ENCODE results near the gene RTRAF.

RTRAF gene

DNA sequence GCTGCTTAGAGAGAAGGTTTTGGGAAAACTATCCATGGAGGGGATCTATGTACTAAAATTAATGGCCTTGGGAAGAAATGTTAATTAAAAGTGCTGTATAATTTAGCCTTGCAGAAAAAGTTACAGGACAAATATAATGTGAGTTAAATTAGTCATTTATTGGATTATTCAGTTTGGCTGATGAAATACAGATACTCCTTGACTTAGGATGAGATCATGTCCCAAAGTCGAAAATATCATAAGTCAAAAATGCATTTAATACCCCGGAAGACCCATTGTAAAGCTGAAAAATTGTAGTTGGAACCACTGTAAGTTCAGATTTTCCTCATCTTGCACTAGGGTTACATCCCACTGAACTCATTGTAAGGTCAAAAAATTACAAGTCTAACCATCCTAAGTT, 9.7 kb downstream of the RTRAF start:
- Histone ChIP-seq H3K9me3 (ENCODE audit: insufficient read depth, low read length) (no peaks in the 10 kb centered on the region), H3K9ac (ENCODE audit: low read length) (no peak overlapping the region), H3K36me3 (replicated peaks; ENCODE audit: low read depth, low read length) (peaks cover 78% of the 10 kb centered on the region), H4K20me1 (ENCODE audit: insufficient read depth, low read length) (peaks cover under 1% of the 10 kb centered on the region), H3K27me3 (ENCODE audit: low read depth, low read length) (no peaks in the 10 kb centered on the region), H3K4me2 (ENCODE audit: low read length) (no peak overlapping the region), H3K4me3 (ENCODE audit: low read length) (no peak overlapping the region), H3K4me1 (ENCODE audit: low read length) (peaks cover under 1% of the 10 kb centered on the region; the same call in 1 of the 2 replicates), H2AFZ (ENCODE audit: low read depth, low read length) (no peak overlapping the region), H3K79me2 (ENCODE audit: low read length) (peaks cover 26% of the 10 kb centered on the region), H3K27ac (ENCODE audit: low read length) (no peak overlapping the region)
- TF ChIP-seq, protein P1, sequence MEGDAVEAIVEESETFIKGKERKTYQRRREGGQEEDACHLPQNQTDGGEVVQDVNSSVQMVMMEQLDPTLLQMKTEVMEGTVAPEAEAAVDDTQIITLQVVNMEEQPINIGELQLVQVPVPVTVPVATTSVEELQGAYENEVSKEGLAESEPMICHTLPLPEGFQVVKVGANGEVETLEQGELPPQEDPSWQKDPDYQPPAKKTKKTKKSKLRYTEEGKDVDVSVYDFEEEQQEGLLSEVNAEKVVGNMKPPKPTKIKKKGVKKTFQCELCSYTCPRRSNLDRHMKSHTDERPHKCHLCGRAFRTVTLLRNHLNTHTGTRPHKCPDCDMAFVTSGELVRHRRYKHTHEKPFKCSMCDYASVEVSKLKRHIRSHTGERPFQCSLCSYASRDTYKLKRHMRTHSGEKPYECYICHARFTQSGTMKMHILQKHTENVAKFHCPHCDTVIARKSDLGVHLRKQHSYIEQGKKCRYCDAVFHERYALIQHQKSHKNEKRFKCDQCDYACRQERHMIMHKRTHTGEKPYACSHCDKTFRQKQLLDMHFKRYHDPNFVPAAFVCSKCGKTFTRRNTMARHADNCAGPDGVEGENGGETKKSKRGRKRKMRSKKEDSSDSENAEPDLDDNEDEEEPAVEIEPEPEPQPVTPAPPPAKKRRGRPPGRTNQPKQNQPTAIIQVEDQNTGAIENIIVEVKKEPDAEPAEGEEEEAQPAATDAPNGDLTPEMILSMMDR (IDR thresholded peaks at IDR 0.05; ENCODE audit: low read depth, low read length) = no peak
- no peak for TF ChIP-seq EZH2phosphoT487 (IDR thresholded peaks at IDR 0.05; ENCODE audit: low read depth)

DNA sequence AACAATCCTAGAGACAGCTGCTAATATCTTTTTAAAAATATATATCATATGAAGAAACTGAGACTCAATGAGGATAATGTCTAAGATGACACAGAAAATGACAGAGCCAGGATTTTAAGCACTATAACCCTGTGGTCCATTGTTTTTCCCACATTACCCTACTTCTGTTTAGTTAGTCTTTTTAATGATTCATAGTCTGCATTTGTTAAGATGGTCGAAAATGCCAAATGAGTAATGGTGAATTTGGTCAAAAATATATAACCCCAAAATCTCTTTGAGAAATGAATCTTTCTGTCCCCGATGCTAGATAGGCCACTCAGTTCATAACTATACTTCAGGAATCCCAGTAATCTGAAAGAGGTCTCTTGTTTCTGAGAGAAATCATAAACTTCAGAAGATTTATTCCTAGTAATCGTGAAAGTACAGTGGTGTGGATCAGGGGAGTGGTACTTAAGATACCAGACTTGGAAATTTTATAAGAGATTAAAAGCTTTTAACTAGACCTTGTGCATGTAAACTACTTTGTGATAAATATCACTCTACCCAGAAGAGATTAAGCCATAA, 10.8 kb downstream of the RTRAF start:
- peaks cover 73% of the 10 kb centered on the region for H3K36me3 ChIP-seq (replicated peaks; ENCODE audit: low read depth, low read length)
- no peak overlapping the region for H3K27ac ChIP-seq (ENCODE audit: low read length)
- TF ChIP-seq, protein P1 (IDR thresholded peaks at IDR 0.05; ENCODE audit: low read depth, low read length) = no peak
- no peak for TF ChIP-seq EZH2phosphoT487 (IDR thresholded peaks at IDR 0.05; ENCODE audit: low read depth)
- no peaks in the 10 kb centered on the region for H3K9me3 ChIP-seq (ENCODE audit: insufficient read depth, low read length)
- no peaks in the 10 kb centered on the region; the same call in 1 of the 2 replicates for H4K20me1 ChIP-seq (ENCODE audit: insufficient read depth, low read length)
- H3K4me2 ChIP-seq (ENCODE audit: low read length) = no peak overlapping the region
- no peak overlapping the region for H3K9ac ChIP-seq (ENCODE audit: low read length)
- no peak overlapping the region for H3K4me3 ChIP-seq (ENCODE audit: low read length)
- H3K4me1 ChIP-seq (ENCODE audit: low read length) = no peaks in the 10 kb centered on the region
- peaks cover 16% of the 10 kb centered on the region for H3K79me2 ChIP-seq (ENCODE audit: low read length)
- no peak overlapping the region for H2AFZ ChIP-seq (ENCODE audit: low read depth, low read length)
- H3K27me3 ChIP-seq (ENCODE audit: low read depth, low read length) = no peaks in the 10 kb centered on the region

DNA sequence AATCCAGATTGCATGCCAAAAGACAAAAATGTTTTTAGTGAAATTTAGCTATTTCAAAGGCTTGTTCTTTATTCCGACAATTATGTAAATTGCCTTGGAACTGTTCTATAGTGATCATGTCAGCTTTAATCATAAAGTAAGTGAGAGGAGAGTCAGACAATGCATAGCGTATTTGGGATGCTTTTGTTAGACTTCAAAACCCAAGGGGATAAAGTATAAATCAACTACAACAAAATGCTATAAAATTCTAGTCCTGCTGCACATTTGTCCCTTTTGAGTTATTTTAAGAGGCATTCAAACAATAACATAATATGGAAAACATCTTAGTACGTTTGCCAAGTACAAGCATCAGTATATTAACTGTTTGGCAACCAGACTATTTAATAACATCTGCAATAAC, 11.3 kb downstream of the RTRAF start:
- Histone ChIP-seq H3K27ac (ENCODE audit: low read length) (no peak overlapping the region), H3K4me2 (ENCODE audit: low read length) (no peak overlapping the region), H3K9ac (ENCODE audit: low read length) (no peak overlapping the region), H3K27me3 (ENCODE audit: low read depth, low read length) (no peaks in the 10 kb centered on the region), H3K4me1 (ENCODE audit: low read length) (no peaks in the 10 kb centered on the region), H4K20me1 (ENCODE audit: insufficient read depth, low read length) (no peaks in the 10 kb centered on the region; the same call in 1 of the 2 replicates), H3K36me3 (replicated peaks; ENCODE audit: low read depth, low read length) (peaks cover 74% of the 10 kb centered on the region), H2AFZ (ENCODE audit: low read depth, low read length) (no peak overlapping the region), H3K9me3 (ENCODE audit: insufficient read depth, low read length) (no peaks in the 10 kb centered on the region), H3K4me3 (ENCODE audit: low read length) (no peak overlapping the region), H3K79me2 (ENCODE audit: low read length) (peaks cover 12% of the 10 kb centered on the region)
- TF ChIP-seq, protein P1 (IDR thresholded peaks at IDR 0.05; ENCODE audit: low read depth, low read length) = no peak
- no peak for TF ChIP-seq EZH2phosphoT487 (IDR thresholded peaks at IDR 0.05; ENCODE audit: low read depth)

DNA sequence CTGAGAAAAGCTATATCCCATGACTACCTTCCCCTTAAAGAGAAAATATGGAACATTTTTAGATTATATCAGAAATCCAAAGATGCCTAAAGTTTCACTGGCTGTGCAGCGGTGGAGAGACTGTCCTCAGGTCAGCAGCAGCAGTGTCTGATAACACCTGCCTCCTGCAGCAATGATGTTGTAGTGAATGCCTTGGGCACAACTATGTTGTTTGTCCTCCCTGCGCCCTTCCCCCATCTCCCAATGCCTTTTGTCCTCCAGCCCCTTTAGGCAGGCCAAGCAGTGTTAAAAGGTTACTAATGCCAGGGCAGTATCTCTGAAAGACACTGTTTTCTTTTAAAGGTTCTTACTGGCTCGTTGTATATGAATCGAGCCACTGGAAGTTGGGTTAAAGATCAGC, 13.2 kb downstream of the RTRAF start:
- Histone ChIP-seq H3K79me2 (ENCODE audit: low read length) (peaks cover 3% of the 10 kb centered on the region; the same call in 1 of the 2 replicates), H3K9me3 (ENCODE audit: insufficient read depth, low read length) (no peaks in the 10 kb centered on the region), H3K4me2 (ENCODE audit: low read length) (no peak overlapping the region), H3K27me3 (ENCODE audit: low read depth, low read length) (no peaks in the 10 kb centered on the region), H2AFZ (ENCODE audit: low read depth, low read length) (no peak overlapping the region), H3K4me1 (ENCODE audit: low read length) (no peaks in the 10 kb centered on the region), H4K20me1 (ENCODE audit: insufficient read depth, low read length) (no peaks in the 10 kb centered on the region), H3K27ac (ENCODE audit: low read length) (no peak overlapping the region), H3K36me3 (replicated peaks; ENCODE audit: low read depth, low read length) (peaks cover 80% of the 10 kb centered on the region), H3K9ac (ENCODE audit: low read length) (no peak overlapping the region), H3K4me3 (ENCODE audit: low read length) (no peak overlapping the region)
- TF ChIP-seq, protein P1 (IDR thresholded peaks at IDR 0.05; ENCODE audit: low read depth, low read length) = no peak
- no peak for TF ChIP-seq EZH2phosphoT487 (IDR thresholded peaks at IDR 0.05; ENCODE audit: low read depth)

Data from OCI-LY3 (cell line).